Caco-2 (cell line): ENCODE data around the gene TSPO2. TPM values are rescaled to one million over a fixed set of nuclear protein-coding genes. Genes with fewer than 3 reads are reported as not detected.

Experiments
- BruUV-seq: library from RNA; stranded (reverse); fragments of 400-500 nt; replicated peaks from 2 replicates; lab custom pipeline; 2021; lab: Mats Ljungman, UMichigan
- CTCF ChIA-PET: fragments of 300-600 bp; sonication (Branson Sonifier 250); formaldehyde crosslinking; loops from one replicate; lab custom pipeline; 2022; ENCODE audit warnings: antibody characterized with exemption; lab: Charles Lee
- POLR2A ChIA-PET: fragments of 300-600 bp; sonication (Branson Sonifier 250); formaldehyde crosslinking; loops from one replicate; lab custom pipeline; 2022; ENCODE audit warnings: antibody characterized with exemption; lab: Charles Lee
- DNase-seq, 2 experiments: peaks; one replicate each; pipeline versions ENCODE4 v3.0.0 to v3.0.0-alpha.2; 2020 to 2022
- H3K27me3 ChIP-seq: replicated peaks from 2 replicates; pipeline ENCODE4 v1.6.0; 2011; ENCODE audit warnings: low read length; ENCODE audit not compliant: control insufficient read depth, insufficient read depth
- H3K36me3 ChIP-seq: 2 replicates; pipeline ENCODE4 v1.5.1; 2011; ENCODE audit warnings: low read length; ENCODE audit not compliant: control insufficient read depth, insufficient read depth
- H3K4me1 ChIP-seq: fragments of 250-450 bp; sonication (Bioruptor Pico); 2 replicates; pipeline ENCODE4 v1.5.1; 2020; ENCODE audit warnings: mild to moderate bottlenecking
- H3K4me3 ChIP-seq: 2 replicates; pipeline ENCODE4 v1.5.1; 2011; ENCODE audit warnings: low read depth, mild to moderate bottlenecking, control low read depth, low read length
- H3K9me3 ChIP-seq: fragments of 250-450 bp; sonication (Bioruptor Pico); 2 replicates; pipeline ENCODE4 v1.5.1; 2020; ENCODE audit warnings: mild to moderate bottlenecking, moderate library complexity
- H3K27ac Mint-ChIP-seq: one replicate; pipeline ENCODE4 v1.8.0; 2022; ENCODE audit warnings: mixed read lengths; ENCODE audit not compliant: unreplicated experiment
- H3K27me3 Mint-ChIP-seq: one replicate; pipeline ENCODE4 v1.8.0; 2022; ENCODE audit warnings: mixed read lengths; ENCODE audit not compliant: insufficient read depth, unreplicated experiment
- H3K36me3 Mint-ChIP-seq: one replicate; pipeline ENCODE4 v1.8.0; 2022; ENCODE audit warnings: mild to moderate bottlenecking, mixed read lengths; ENCODE audit not compliant: insufficient read depth, unreplicated experiment
- H3K4me1 Mint-ChIP-seq: one replicate; pipeline ENCODE4 v1.8.0; 2022; ENCODE audit warnings: low read depth, mixed read lengths; ENCODE audit not compliant: unreplicated experiment
- H3K4me3 Mint-ChIP-seq: one replicate; pipeline ENCODE4 v1.8.0; 2022; ENCODE audit warnings: mild to moderate bottlenecking, moderate library complexity, mixed read lengths; ENCODE audit not compliant: unreplicated experiment
- H3K9me3 Mint-ChIP-seq: one replicate; pipeline ENCODE4 v1.8.0; 2022; ENCODE audit warnings: mixed read lengths; ENCODE audit not compliant: unreplicated experiment
- CTCF ChIP-seq, 2 experiments: fragments of 200-600 bp in 1 of 2; IDR thresholded peaks; 1 replicate in 1 of 2; 2 replicates in 1 of 2; pipeline versions ENCODE4 v1.5.1 to v1.8.0; 2011 to 2022; ENCODE audit warnings: antibody characterized with exemption in 1 of 2, control low read depth in 1 of 2, inconsistent platforms in 1 of 2, low read depth in 1 of 2, low read length in 1 of 2, mild to moderate bottlenecking in 1 of 2, moderate library complexity in 1 of 2; ENCODE audit not compliant: insufficient read depth in 1 of 2, severe bottlenecking in 1 of 2, unreplicated experiment in 1 of 2
- intact Hi-C: fragments of 100-400 bp; cut with micrococcal nuclease; formaldehyde crosslinking; loops from one replicate; pipeline ENCODE4 v1.10.0; 2022; ENCODE audit not compliant: unreplicated experiment
- total RNA-seq: library from RNA; stranded (reverse); gene quantifications from 2 replicates; pipeline ENCODE4 v1.2.3, GENCODE V29; 2022

The TSPO2 gene
- total RNA-seq, 1 experiment from 2014 or later, result 0.61 TPM

GRCh38 chr6:41032830-41033229, 9.4 kb upstream of the TSPO2 start:
- H3K27ac Mint-ChIP-seq, result no peak overlapping the region
- intact Hi-C loops, result no loop called here
- H3K27me3 ChIP-seq, result no peaks in the 10 kb centered on the region
- no TSS peak for BruUV-seq
- POLR2A ChIA-PET, result no interaction called here
- H3K27me3 Mint-ChIP-seq, result no peaks in the 10 kb centered on the region
- H3K4me1 ChIP-seq, result peaks cover 11% of the 10 kb centered on the region
- H3K9me3 Mint-ChIP-seq, result no peaks in the 10 kb centered on the region
- no peaks in the 10 kb centered on the region for H3K9me3 ChIP-seq
- H3K4me1 Mint-ChIP-seq, result peaks cover 20% of the 10 kb centered on the region
- H3K36me3 ChIP-seq, result no peaks in the 10 kb centered on the region
- no peak for TF ChIP-seq CTCF (IDR thresholded peaks at IDR 0.05; ENCODE audit: insufficient read depth in 1 of 2, low read depth in 1 of 2, low read length in 1 of 2, severe bottlenecking in 1 of 2, unreplicated experiment in 1 of 2)
- DNase-seq, result no peak
- CTCF ChIA-PET, result interaction anchor here (1.2 kb wide), 1 partner anchor 33 kb away, joined by 3 read pairs; no protein-coding TSS in a partner anchor
- H3K4me3 Mint-ChIP-seq, result no peak overlapping the region
- H3K36me3 Mint-ChIP-seq, result no peaks in the 10 kb centered on the region
- H3K4me3 ChIP-seq, result no peak overlapping the region

DNA sequence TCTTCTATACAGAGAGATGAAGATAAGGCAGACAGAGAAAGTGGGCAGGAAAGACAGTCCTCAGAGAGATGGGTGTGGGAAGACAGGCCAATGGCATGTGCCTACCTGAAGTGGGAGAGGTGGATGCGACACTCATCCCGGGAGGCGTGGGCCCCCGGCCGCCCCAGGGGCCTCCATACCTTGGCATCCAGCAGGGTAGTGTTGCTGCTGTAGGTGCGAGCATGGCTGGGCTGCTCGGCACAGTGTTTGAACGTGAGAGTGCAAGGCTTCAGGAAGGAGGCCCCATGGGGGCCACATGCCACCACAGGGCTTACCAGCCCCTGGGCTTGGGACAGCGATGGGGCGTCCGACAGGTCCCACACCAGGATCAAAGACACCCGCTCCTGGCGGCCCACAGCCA, 8.5 kb upstream of the TSPO2 start:
- H3K4me1 ChIP-seq, result peaks cover 20% of the 10 kb centered on the region
- H3K36me3 ChIP-seq, result no peaks in the 10 kb centered on the region
- no TSS peak for BruUV-seq
- peaks cover 24% of the 10 kb centered on the region for H3K4me1 Mint-ChIP-seq
- no peaks in the 10 kb centered on the region for H3K27me3 Mint-ChIP-seq
- H3K9me3 Mint-ChIP-seq, result no peaks in the 10 kb centered on the region
- H3K4me3 ChIP-seq, result no peak overlapping the region
- ChIA-PET POLR2A (no interaction called here), CTCF (no interaction called here)
- H3K36me3 Mint-ChIP-seq, result no peaks in the 10 kb centered on the region
- DNase-seq, result no peak
- no peak overlapping the region for H3K27ac Mint-ChIP-seq
- H3K27me3 ChIP-seq, result no peaks in the 10 kb centered on the region
- intact Hi-C loops, result no loop called here
- H3K4me3 Mint-ChIP-seq, result no peak overlapping the region
- no peak for TF ChIP-seq CTCF (IDR thresholded peaks at IDR 0.05; ENCODE audit: insufficient read depth in 1 of 2, low read depth in 1 of 2, low read length in 1 of 2, severe bottlenecking in 1 of 2, unreplicated experiment in 1 of 2)
- no peaks in the 10 kb centered on the region for H3K9me3 ChIP-seq

GRCh38 chr6:41036186-41036585, 6.1 kb upstream of the TSPO2 start:
- H3K9me3 ChIP-seq, result no peaks in the 10 kb centered on the region
- BruUV-seq, result no TSS peak
- Mint-ChIP-seq H3K4me1 (peaks cover 41% of the 10 kb centered on the region), H3K27ac (peak overlapping the region; percentile 72), H3K9me3 (no peaks in the 10 kb centered on the region), H3K4me3 (no peak overlapping the region), H3K36me3 (no peaks in the 10 kb centered on the region), H3K27me3 (no peaks in the 10 kb centered on the region)
- POLR2A ChIA-PET, result no interaction called here
- no peaks in the 10 kb centered on the region for H3K36me3 ChIP-seq
- CTCF ChIA-PET, result interaction anchor here (1.4 kb wide), 1 partner anchor 39 kb away, joined by 3 read pairs; no protein-coding TSS in a partner anchor
- no peak overlapping the region for H3K4me3 ChIP-seq
- H3K4me1 ChIP-seq, result peaks cover 44% of the 10 kb centered on the region
- no peak for TF ChIP-seq CTCF (IDR thresholded peaks at IDR 0.05; ENCODE audit: insufficient read depth in 1 of 2, low read depth in 1 of 2, low read length in 1 of 2, severe bottlenecking in 1 of 2, unreplicated experiment in 1 of 2)
- DNase-seq, result no peak
- H3K27me3 ChIP-seq, result no peaks in the 10 kb centered on the region
- intact Hi-C loops, result no loop called here
